Uterus (tissue), 4 donors: ENCODE measurements around the gene RGS1. TPM values are rescaled to one million over a fixed set of nuclear protein-coding genes. Genes with fewer than 3 reads are reported as not detected.

Source experiments
- DNase-seq, 2 donors: peaks; one replicate each; pipeline ENCODE4 v3.0.0-alpha.2; 2019 to 2020
- H3K27ac ChIP-seq, 2 donors: fragments of 200-600 bp; sonication (generic); 1 replicate in 1 of 2; 2 replicates in 1 of 2; pipeline ENCODE4 v1.5.1; 2016 to 2018
- H3K27me3 ChIP-seq, 2 donors: fragments of 200-600 bp; sonication (generic); one replicate each; pipeline ENCODE4 v1.5.1; 2018 to 2019; ENCODE audit warnings: control low read depth in 1 of 2
- H3K36me3 ChIP-seq, 2 donors: fragments of 200-600 bp; sonication (generic); one replicate each; pipeline ENCODE4 v1.5.1; 2019; ENCODE audit warnings: control low read depth in 1 of 2
- H3K4me1 ChIP-seq, 2 donors: fragments of 200-600 bp; sonication (generic); one replicate each; pipeline ENCODE4 v1.5.1; 2018 to 2019; ENCODE audit warnings: control low read depth in 1 of 2
- H3K4me3 ChIP-seq, 2 donors: fragments of 200-600 bp; sonication (generic); 1 replicate in 1 of 2; 2 replicates in 1 of 2; pipeline ENCODE4 v1.5.1; 2018 to 2019; ENCODE audit warnings: mild to moderate bottlenecking in 1 of 2
- H3K9me3 ChIP-seq, 2 donors: fragments of 200-600 bp; sonication (generic); one replicate each; pipeline ENCODE4 v1.5.1; 2019; ENCODE audit warnings: control low read depth in 1 of 2
- POLR2A ChIP-seq, 2 donors: fragments of 450-650 bp; IDR thresholded peaks; one replicate each; pipeline ENCODE4 v1.6.1; 2016; ENCODE audit warnings: antibody characterized with exemption in 2 of 2, mild to moderate bottlenecking in 1 of 2, moderate library complexity in 1 of 2
- intact Hi-C: fragments of 100-400 bp; cut with DNase I; formaldehyde crosslinking; loops from one replicate; pipeline ENCODE4 v1.15.1; 2023; ENCODE audit warnings: low total_unique reads
- total RNA-seq, 4 donors: library from RNA; depleted of rRNA in 3 of 4; stranded (reverse); fragments of >200 nt in 3 of 4; gene quantifications; one replicate each; pipeline versions ENCODE4 v1.1.0 to v1.2.4, GENCODE V29; 2014 to 2023
- TF ChIP-seq, protein P1 (sequence below), 4 experiments: fragments of 200-600 bp in 2 of 4; fragments of 450-650 bp in 2 of 4; sonication (generic) in 2 of 4; IDR thresholded peaks; one replicate each; pipeline ENCODE4 v1.5.1; 2016 to 2019; ENCODE audit warnings: antibody characterized with exemption in 4 of 4, mild to moderate bottlenecking in 2 of 4, moderate library complexity in 1 of 4
- donor health status: DM: yes; HTN: yes; CAD: no.

The RGS1 gene
- total RNA-seq, 4 donors from 2014 or later, result 10.7 to 31.5 (median 23.7) TPM

DNA sequence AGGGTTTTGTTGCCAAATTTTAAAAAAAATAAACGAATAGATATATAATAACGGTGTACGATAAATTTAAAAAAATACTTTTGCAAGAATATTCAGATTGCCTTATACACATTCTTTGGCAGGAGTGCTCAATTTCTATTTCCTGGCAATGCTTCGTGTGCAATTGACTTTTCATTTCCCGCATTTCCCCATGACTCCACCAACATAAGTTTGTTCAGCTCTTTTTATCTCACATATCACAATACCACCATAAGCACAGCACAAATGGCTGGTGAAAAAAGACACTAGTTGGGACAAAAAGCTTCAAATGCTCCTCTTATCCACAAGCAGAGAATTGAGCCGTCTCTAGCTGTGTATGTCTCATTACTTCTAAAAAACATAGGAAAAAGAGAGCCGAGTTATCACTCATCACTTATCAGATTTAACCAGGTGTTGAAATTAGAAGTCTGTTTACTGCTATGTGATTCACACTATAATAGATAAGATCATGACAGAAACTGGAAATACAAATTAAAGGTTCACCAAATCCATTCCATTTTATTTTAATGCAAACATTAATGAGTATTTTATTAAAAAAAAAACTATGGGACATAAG lies 28.9 kb upstream of the RGS1 start:
- Histone ChIP-seq H3K4me3 (no peak overlapping the region), H3K36me3 (no peaks in the 10 kb centered on the region), H3K27me3 (no peaks in the 10 kb centered on the region), H3K4me1 (no peaks in the 10 kb centered on the region), H3K9me3 (no peaks in the 10 kb centered on the region), H3K27ac (no peak overlapping the region)
- DNase-seq, result no peak
- intact Hi-C loops, result no loop called here
- TF ChIP-seq, protein P1, sequence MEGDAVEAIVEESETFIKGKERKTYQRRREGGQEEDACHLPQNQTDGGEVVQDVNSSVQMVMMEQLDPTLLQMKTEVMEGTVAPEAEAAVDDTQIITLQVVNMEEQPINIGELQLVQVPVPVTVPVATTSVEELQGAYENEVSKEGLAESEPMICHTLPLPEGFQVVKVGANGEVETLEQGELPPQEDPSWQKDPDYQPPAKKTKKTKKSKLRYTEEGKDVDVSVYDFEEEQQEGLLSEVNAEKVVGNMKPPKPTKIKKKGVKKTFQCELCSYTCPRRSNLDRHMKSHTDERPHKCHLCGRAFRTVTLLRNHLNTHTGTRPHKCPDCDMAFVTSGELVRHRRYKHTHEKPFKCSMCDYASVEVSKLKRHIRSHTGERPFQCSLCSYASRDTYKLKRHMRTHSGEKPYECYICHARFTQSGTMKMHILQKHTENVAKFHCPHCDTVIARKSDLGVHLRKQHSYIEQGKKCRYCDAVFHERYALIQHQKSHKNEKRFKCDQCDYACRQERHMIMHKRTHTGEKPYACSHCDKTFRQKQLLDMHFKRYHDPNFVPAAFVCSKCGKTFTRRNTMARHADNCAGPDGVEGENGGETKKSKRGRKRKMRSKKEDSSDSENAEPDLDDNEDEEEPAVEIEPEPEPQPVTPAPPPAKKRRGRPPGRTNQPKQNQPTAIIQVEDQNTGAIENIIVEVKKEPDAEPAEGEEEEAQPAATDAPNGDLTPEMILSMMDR (IDR thresholded peaks at IDR 0.05), result no peak
- no peak for TF ChIP-seq POLR2A (IDR thresholded peaks at IDR 0.05)

DNA sequence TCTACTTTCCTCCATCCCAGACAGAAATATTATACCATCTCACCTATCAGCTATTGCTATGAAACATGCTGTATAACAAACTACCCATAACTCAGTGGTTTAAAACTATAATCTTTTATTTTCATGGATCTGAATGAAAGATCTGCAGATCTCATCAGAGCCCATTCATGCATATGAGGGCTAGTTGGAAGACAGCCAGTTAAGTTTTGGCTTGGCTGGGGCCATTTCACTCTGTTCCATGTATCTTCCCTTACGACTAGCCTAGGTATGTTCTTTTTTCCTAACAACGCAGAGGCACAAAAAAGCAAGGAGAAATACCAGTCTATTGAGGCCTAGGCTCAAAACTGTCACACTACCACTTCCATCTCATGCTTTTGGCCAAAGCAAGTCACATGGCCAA lies 28.1 kb upstream of the RGS1 start:
- DNase-seq, result no peak
- H3K27me3 ChIP-seq, result no peaks in the 10 kb centered on the region
- intact Hi-C loops, result no loop called here
- no peak overlapping the region for H3K4me3 ChIP-seq
- H3K9me3 ChIP-seq, result no peaks in the 10 kb centered on the region
- H3K4me1 ChIP-seq, result no peaks in the 10 kb centered on the region
- no peak for TF ChIP-seq POLR2A (IDR thresholded peaks at IDR 0.05)
- TF ChIP-seq, protein P1 (IDR thresholded peaks at IDR 0.05), result no peak
- no peaks in the 10 kb centered on the region for H3K36me3 ChIP-seq
- H3K27ac ChIP-seq, result no peak overlapping the region

DNA sequence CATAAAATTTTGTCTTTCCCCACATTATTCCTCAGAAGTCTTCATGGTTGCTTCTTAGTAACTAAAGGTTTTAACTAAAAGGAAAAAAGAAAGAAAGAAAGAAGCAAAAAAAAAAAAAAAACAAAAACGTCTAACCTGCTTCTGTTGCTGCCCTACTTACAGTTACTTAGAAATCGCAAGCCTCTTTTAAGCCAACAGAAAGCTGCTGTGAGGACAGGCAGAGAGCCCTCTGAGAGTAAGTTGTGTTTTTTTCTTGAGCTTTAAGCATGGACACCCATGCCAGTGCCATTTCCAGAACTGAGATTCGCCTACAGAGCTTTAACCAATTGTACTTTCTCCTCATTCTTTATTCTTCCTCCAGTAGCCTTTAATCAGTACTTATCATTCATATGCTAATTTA lies 25.6 kb upstream of the RGS1 start:
- no peaks in the 10 kb centered on the region for H3K27me3 ChIP-seq
- no peak overlapping the region for H3K4me3 ChIP-seq
- DNase-seq, result no peak
- intact Hi-C loops, result no loop called here
- no peak overlapping the region for H3K27ac ChIP-seq
- no peaks in the 10 kb centered on the region for H3K36me3 ChIP-seq
- H3K9me3 ChIP-seq, result no peaks in the 10 kb centered on the region
- TF ChIP-seq POLR2A (IDR thresholded peaks at IDR 0.05), result no peak
- TF ChIP-seq, protein P1 (IDR thresholded peaks at IDR 0.05), result no peak
- no peaks in the 10 kb centered on the region for H3K4me1 ChIP-seq

DNA sequence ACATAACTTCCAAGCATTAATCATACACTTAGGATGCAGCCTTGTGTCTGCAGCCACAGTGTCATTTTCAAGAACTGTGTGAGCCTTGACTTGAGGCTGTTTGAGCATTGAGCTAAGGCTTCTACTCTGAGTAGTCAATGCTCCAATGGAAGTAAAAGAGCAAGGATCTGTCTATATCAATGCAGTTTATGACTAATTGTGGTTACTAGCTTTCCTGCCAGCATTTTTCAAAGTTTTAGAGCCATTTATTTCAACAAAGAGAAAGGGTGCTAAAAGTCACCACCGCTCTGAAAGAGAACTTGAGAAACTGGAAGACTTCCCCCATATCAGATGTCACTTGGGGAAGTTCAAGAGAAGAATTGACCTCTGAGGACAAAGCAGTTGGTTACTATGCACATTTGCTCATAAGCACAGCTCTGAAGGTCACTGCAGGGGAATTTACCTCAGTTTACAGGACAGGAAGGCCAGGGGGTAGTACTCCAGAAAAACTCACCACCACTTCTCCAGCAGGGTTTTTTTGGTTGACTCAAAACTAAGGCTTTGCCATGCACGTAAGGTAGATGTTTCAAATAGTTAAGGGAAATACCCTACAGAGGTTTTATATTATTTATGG lies 24.5 kb upstream of the RGS1 start:
- Histone ChIP-seq H3K27me3 (no peaks in the 10 kb centered on the region), H3K36me3 (no peaks in the 10 kb centered on the region), H3K27ac (no peak overlapping the region), H3K9me3 (no peaks in the 10 kb centered on the region), H3K4me3 (no peak overlapping the region), H3K4me1 (no peaks in the 10 kb centered on the region)
- no peak for TF ChIP-seq POLR2A (IDR thresholded peaks at IDR 0.05)
- TF ChIP-seq, protein P1 (IDR thresholded peaks at IDR 0.05), result no peak
- intact Hi-C loops, result no loop called here
- no peak for DNase-seq

DNA sequence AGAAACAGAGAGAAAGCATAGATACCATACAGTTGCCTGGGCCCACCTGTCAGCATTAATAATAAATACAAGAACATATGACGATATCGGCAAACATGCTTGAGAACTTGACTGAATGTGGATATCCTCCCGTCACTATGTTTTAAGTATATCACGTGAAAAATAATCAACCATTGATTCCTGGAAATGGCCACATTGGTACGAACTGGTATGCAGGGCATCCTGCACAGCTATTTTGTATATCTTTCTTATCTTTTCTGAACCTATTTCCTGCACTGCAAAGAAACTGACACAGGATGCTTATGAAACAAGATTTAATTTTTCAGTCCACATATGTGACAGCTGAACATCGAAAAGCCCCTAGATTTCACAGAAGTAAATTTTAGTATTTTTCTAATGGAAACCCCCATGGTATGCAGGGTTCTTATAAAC lies 22.8 kb upstream of the RGS1 start:
- intact Hi-C loops, result no loop called here
- Histone ChIP-seq H3K4me1 (no peaks in the 10 kb centered on the region), H3K27ac (no peak overlapping the region), H3K27me3 (no peaks in the 10 kb centered on the region), H3K9me3 (no peaks in the 10 kb centered on the region), H3K4me3 (no peak overlapping the region), H3K36me3 (no peaks in the 10 kb centered on the region)
- DNase-seq, result no peak
- TF ChIP-seq, protein P1 (IDR thresholded peaks at IDR 0.05), result no peak
